ENCODE data around the gene DLG2.
"Not testable (repeated sequence)": the region's sequence is repeated elsewhere in the genome, so short reads cannot be mapped to it uniquely, and the experiment has no call there.

Gene DLG2

GRCh38 chr11:85444479-85444878 is 182.7 kb downstream of the DLG2 start:
- DNase-seq (ENCODE audit: low read depth) = no peak

- DNase-seq (ENCODE audit: low read depth) = no peak
Observed at GRCh38 chr11:85440273-85440672, 186.9 kb downstream of the DLG2 start.

- DNase-seq (ENCODE audit: low read depth) = no peak
Observed at GRCh38 chr11:85438328-85438727, 188.8 kb downstream of the DLG2 start.

- no peak for DNase-seq (ENCODE audit: low read depth)
Observed at GRCh38 chr11:85431319-85431718, 195.8 kb downstream of the DLG2 start.

GRCh38 chr11:85423794-85424193 is 203.3 kb downstream of the DLG2 start:
- no peak for DNase-seq (ENCODE audit: low read depth)

- no peak for DNase-seq (ENCODE audit: low read depth)
Observed at GRCh38 chr11:85423316-85423715, 203.8 kb downstream of the DLG2 start.

- DNase-seq (ENCODE audit: low read depth) = no peak
Observed at GRCh38 chr11:85414175-85414574, 213.0 kb downstream of the DLG2 start.

GRCh38 chr11:85407648-85408047 is 219.5 kb downstream of the DLG2 start:
- no peak for DNase-seq (ENCODE audit: low read depth)

GRCh38 chr11:85406841-85407240 is 220.3 kb downstream of the DLG2 start:
- no peak for DNase-seq (ENCODE audit: low read depth)

- DNase-seq (ENCODE audit: low read depth) = no peak
Observed at GRCh38 chr11:85406316-85406715, 220.8 kb downstream of the DLG2 start.

- not testable (repeated sequence) for DNase-seq (ENCODE audit: low read depth)
Observed at GRCh38 chr11:85395515-85396055, 231.6 kb downstream of the DLG2 start.

GRCh38 chr11:85394283-85394682 is 232.9 kb downstream of the DLG2 start:
- no peak for DNase-seq (ENCODE audit: low read depth)

- no peak for DNase-seq (ENCODE audit: low read depth)
Observed at GRCh38 chr11:85391141-85391540, 236.0 kb downstream of the DLG2 start.

GRCh38 chr11:85385547-85385946 is 241.6 kb downstream of the DLG2 start:
- no peak for DNase-seq (ENCODE audit: low read depth)

- DNase-seq (ENCODE audit: low read depth) = no peak
Observed at GRCh38 chr11:85385111-85385510, 242.0 kb downstream of the DLG2 start.

GRCh38 chr11:85379066-85379465 is 248.1 kb downstream of the DLG2 start:
- DNase-seq (ENCODE audit: low read depth) = no peak

- DNase-seq (ENCODE audit: low read depth) = no peak
Observed at GRCh38 chr11:85377901-85378300, 249.2 kb downstream of the DLG2 start.

- DNase-seq (ENCODE audit: low read depth) = no peak
Observed at GRCh38 chr11:85359859-85360258, 267.3 kb downstream of the DLG2 start.

GRCh38 chr11:85355921-85356320 is 271.2 kb downstream of the DLG2 start:
- no peak for DNase-seq (ENCODE audit: low read depth)

- not testable (repeated sequence) for DNase-seq (ENCODE audit: low read depth)
Observed at GRCh38 chr11:85349539-85349938, 277.6 kb downstream of the DLG2 start.

- no peak for DNase-seq (ENCODE audit: low read depth)
Observed at GRCh38 chr11:85348945-85349344, 278.2 kb downstream of the DLG2 start.

- no peak for DNase-seq (ENCODE audit: low read depth)
Observed at GRCh38 chr11:85347291-85347690, 279.9 kb downstream of the DLG2 start.

GRCh38 chr11:85346484-85346883 is 280.7 kb downstream of the DLG2 start:
- DNase-seq (ENCODE audit: low read depth) = no peak

- DNase-seq (ENCODE audit: low read depth) = not testable (repeated sequence)
Observed at GRCh38 chr11:85340846-85341245, 286.3 kb downstream of the DLG2 start.

- DNase-seq (ENCODE audit: low read depth) = no peak
Observed at GRCh38 chr11:85318573-85318972, 308.6 kb downstream of the DLG2 start.
